NCI-H2029 (cell line): ENCODE data around the gene PCBP3.
"Not testable (repeated sequence)": the region's sequence is repeated elsewhere in the genome, so short reads cannot be mapped to it uniquely, and the experiment has no call there.

ENCODE experiments used
- DNase-seq: peaks from one replicate; lab custom pipeline; 2025; lab: John Stamatoyannopoulos, UW

PCBP3 gene

GRCh38 chr21:45678790-45679189 lies 35.3 kb downstream of the PCBP3 start:
- not testable (repeated sequence) for DNase-seq

GRCh38 chr21:45680215-45680614 lies 36.7 kb downstream of the PCBP3 start:
- DNase-seq: no peak

GRCh38 chr21:45695086-45695485 lies 51.6 kb downstream of the PCBP3 start:
- no peak for DNase-seq

- no peak for DNase-seq
Measured at GRCh38 chr21:45698493-45699184, 55.1 kb downstream of the PCBP3 start.

GRCh38 chr21:45699251-45699942 lies 55.9 kb downstream of the PCBP3 start:
- no peak for DNase-seq

GRCh38 chr21:45699966-45700365 lies 56.4 kb downstream of the PCBP3 start:
- no peak for DNase-seq

- no peak for DNase-seq
Measured at GRCh38 chr21:45700461-45700860, 56.9 kb downstream of the PCBP3 start.

GRCh38 chr21:45704311-45705108 lies 61.0 kb downstream of the PCBP3 start:
- DNase-seq: no peak

GRCh38 chr21:45706299-45706698 lies 62.8 kb downstream of the PCBP3 start:
- DNase-seq: no peak

GRCh38 chr21:45709173-45709572 lies 65.6 kb downstream of the PCBP3 start:
- no peak for DNase-seq

GRCh38 chr21:45709696-45710268 lies 66.3 kb downstream of the PCBP3 start:
- DNase-seq: no peak

GRCh38 chr21:45710306-45710705 lies 66.8 kb downstream of the PCBP3 start:
- DNase-seq: not testable (repeated sequence)

GRCh38 chr21:45713613-45714012 lies 70.1 kb downstream of the PCBP3 start:
- no peak for DNase-seq

- DNase-seq: no peak
Measured at GRCh38 chr21:45715441-45715840, 71.9 kb downstream of the PCBP3 start.

- DNase-seq: no peak
Measured at GRCh38 chr21:45718413-45718812, 74.9 kb downstream of the PCBP3 start.

- no peak for DNase-seq
Measured at GRCh38 chr21:45719177-45719802, 75.8 kb downstream of the PCBP3 start.

GRCh38 chr21:45720204-45720603 lies 76.7 kb downstream of the PCBP3 start:
- not testable (repeated sequence) for DNase-seq

- no peak for DNase-seq
Measured at GRCh38 chr21:45721671-45722070, 78.1 kb downstream of the PCBP3 start.

GRCh38 chr21:45723049-45723958 lies 79.8 kb downstream of the PCBP3 start:
- no peak for DNase-seq

GRCh38 chr21:45724345-45724961 lies 80.9 kb downstream of the PCBP3 start:
- DNase-seq: no peak
